ENCODE measurements around the gene KRTAP2-2. TPM values are rescaled to one million over a fixed set of nuclear protein-coding genes. Genes with fewer than 3 reads are reported as not detected.

KRTAP2-2 gene
- total and polyA plus RNA-seq, 2 of the 13 experiments (the other 11 are each of a cell fraction or from before 2014, with no cell fraction given) = not detected

DNA sequence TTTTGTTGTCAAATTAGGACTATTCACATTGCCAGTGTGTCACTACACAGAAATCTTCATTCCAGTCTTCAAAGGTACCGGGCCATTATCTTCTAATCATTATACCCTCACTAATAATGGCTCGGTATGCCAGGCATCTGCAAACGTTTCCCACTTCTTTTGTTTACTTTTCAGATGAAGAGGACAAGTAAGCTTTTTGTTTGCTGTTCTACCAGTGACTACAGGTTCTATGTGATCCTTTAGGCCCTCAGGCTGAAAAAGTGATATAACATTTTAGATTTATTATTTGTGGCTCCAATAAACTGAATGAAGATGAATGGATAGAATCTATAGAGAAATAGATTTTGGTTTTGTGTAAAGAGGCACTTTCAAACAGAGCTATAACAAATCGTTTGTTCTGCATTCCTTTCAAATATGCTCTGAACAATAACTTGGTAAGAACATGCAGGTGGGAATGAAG is 45.7 kb downstream of the KRTAP2-2 start (continued):
- TF ChIP-seq HMG20B (CRISPR knock-in tag; conservative IDR thresholded peaks at IDR 0.05) = peak; percentile 87
- peak; percentile 87 for TF ChIP-seq CREM (IDR thresholded peaks at IDR 0.05)
- TF ChIP-seq CREM (CRISPR knock-in tag; IDR thresholded peaks at IDR 0.05) = no peak
- 0 out of 2 replicates have a peak, but pooled peaks have one; percentile 34 for TF ChIP-seq SIX4 (CRISPR knock-in tag; IDR thresholded peaks at IDR 0.05)
- TF ChIP-seq, protein P1, sequence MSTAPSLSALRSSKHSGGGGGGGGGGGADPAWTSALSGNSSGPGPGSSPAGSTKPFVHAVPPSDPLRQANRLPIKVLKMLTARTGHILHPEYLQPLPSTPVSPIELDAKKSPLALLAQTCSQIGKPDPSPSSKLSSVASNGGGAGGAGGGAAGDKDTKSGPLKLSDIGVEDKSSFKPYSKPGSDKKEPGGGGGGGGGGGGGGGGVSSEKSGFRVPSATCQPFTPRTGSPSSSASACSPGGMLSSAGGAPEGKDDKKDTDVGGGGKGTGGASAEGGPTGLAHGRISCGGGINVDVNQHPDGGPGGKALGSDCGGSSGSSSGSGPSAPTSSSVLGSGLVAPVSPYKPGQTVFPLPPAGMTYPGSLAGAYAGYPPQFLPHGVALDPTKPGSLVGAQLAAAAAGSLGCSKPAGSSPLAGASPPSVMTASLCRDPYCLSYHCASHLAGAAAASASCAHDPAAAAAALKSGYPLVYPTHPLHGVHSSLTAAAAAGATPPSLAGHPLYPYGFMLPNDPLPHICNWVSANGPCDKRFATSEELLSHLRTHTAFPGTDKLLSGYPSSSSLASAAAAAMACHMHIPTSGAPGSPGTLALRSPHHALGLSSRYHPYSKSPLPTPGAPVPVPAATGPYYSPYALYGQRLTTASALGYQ (CRISPR knock-in tag; IDR thresholded peaks at IDR 0.05) = peak; percentile 97
- peak; percentile 88 for TF ChIP-seq RCOR2 (CRISPR knock-in tag; IDR thresholded peaks at IDR 0.05)
- TF ChIP-seq, protein P2, sequence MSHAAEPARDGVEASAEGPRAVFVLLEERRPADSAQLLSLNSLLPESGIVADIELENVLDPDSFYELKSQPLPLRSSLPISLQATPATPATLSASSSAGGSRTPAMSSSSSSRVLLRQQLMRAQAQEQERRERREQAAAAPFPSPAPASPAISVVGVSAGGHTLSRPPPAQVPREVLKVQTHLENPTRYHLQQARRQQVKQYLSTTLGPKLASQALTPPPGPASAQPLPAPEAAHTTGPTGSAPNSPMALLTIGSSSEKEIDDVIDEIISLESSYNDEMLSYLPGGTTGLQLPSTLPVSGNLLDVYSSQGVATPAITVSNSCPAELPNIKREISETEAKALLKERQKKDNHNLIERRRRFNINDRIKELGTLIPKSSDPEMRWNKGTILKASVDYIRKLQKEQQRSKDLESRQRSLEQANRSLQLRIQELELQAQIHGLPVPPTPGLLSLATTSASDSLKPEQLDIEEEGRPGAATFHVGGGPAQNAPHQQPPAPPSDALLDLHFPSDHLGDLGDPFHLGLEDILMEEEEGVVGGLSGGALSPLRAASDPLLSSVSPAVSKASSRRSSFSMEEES (CRISPR knock-in tag; IDR thresholded peaks at IDR 0.05) = peak; percentile 68
- TF ChIP-seq, protein P3, sequence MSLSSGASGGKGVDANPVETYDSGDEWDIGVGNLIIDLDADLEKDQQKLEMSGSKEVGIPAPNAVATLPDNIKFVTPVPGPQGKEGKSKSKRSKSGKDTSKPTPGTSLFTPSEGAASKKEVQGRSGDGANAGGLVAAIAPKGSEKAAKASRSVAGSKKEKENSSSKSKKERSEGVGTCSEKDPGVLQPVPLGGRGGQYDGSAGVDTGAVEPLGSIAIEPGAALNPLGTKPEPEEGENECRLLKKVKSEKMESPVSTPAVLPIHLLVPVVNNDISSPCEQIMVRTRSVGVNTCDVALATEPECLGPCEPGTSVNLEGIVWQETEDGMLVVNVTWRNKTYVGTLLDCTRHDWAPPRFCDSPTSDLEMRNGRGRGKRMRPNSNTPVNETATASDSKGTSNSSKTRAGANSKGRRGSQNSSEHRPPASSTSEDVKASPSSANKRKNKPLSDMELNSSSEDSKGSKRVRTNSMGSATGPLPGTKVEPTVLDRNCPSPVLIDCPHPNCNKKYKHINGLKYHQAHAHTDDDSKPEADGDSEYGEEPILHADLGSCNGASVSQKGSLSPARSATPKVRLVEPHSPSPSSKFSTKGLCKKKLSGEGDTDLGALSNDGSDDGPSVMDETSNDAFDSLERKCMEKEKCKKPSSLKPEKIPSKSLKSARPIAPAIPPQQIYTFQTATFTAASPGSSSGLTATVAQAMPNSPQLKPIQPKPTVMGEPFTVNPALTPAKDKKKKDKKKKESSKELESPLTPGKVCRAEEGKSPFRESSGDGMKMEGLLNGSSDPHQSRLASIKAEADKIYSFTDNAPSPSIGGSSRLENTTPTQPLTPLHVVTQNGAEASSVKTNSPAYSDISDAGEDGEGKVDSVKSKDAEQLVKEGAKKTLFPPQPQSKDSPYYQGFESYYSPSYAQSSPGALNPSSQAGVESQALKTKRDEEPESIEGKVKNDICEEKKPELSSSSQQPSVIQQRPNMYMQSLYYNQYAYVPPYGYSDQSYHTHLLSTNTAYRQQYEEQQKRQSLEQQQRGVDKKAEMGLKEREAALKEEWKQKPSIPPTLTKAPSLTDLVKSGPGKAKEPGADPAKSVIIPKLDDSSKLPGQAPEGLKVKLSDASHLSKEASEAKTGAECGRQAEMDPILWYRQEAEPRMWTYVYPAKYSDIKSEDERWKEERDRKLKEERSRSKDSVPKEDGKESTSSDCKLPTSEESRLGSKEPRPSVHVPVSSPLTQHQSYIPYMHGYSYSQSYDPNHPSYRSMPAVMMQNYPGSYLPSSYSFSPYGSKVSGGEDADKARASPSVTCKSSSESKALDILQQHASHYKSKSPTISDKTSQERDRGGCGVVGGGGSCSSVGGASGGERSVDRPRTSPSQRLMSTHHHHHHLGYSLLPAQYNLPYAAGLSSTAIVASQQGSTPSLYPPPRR (CRISPR knock-in tag; IDR thresholded peaks at IDR 0.05; ENCODE audit: borderline replicate concordance) = peak; percentile 87
- peak; percentile 89 for TF ChIP-seq MED1 (CRISPR knock-in tag; IDR thresholded peaks at IDR 0.05)
- TF ChIP-seq RXRB (CRISPR knock-in tag; IDR thresholded peaks at IDR 0.05; ENCODE audit: borderline replicate concordance) = peak; percentile 84
- 0 out of 2 replicates have a peak, but pooled peaks have one; percentile 29 for TF ChIP-seq MEIS2 (CRISPR knock-in tag; IDR thresholded peaks at IDR 0.05)
- peak; percentile 88 for TF ChIP-seq SMAD3 (CRISPR knock-in tag; IDR thresholded peaks at IDR 0.05)
- TF ChIP-seq HNF4A (CRISPR knock-in tag; IDR thresholded peaks at IDR 0.05) = peak; percentile 44
- TF ChIP-seq SIX1 (CRISPR knock-in tag; IDR thresholded peaks at IDR 0.05; ENCODE audit: borderline replicate concordance) = peak; percentile 82; the same call in 1 of the 2 replicates
- no peak for TF ChIP-seq ZNF343 (CRISPR knock-in tag; IDR thresholded peaks at IDR 0.05)
- TF ChIP-seq FOXP1 (IDR thresholded peaks at IDR 0.05) = peak; percentile 85
- TF ChIP-seq FOXP1 (CRISPR knock-in tag; IDR thresholded peaks at IDR 0.05) = peak; percentile 90
- peak; percentile 51; the same call in 1 of the 2 replicates for TF ChIP-seq PHF21A (CRISPR knock-in tag; IDR thresholded peaks at IDR 0.05)
- TF ChIP-seq DPF2 (CRISPR knock-in tag; IDR thresholded peaks at IDR 0.05; ENCODE audit: borderline replicate concordance, low read depth) = peak; percentile 66; the same call in 1 of the 2 replicates
- TF ChIP-seq NFKBIZ (CRISPR knock-in tag; IDR thresholded peaks at IDR 0.05) = 0 out of 2 replicates have a peak, but pooled peaks have one; percentile 71
- peak; percentile 55 for TF ChIP-seq CEBPG (CRISPR knock-in tag; IDR thresholded peaks at IDR 0.05)
- TF ChIP-seq NR2F6 (IDR thresholded peaks at IDR 0.05) = peak; percentile 77
- peak; percentile 58 for TF ChIP-seq NR2F6 (CRISPR knock-in tag; IDR thresholded peaks at IDR 0.05)
- peak; percentile 23; the same call in 1 of the 2 replicates for TF ChIP-seq THAP11 (CRISPR knock-in tag; IDR thresholded peaks at IDR 0.05)
- TF ChIP-seq ZNF841 (CRISPR knock-in tag; IDR thresholded peaks at IDR 0.05; ENCODE audit: borderline replicate concordance) = no peak
- TF ChIP-seq MED13 (CRISPR knock-in tag; IDR thresholded peaks at IDR 0.05) = peak; percentile 78; the same call in 1 of the 2 replicates
- 0 out of 2 replicates have a peak, but pooled peaks have one; percentile 67 for TF ChIP-seq ZKSCAN8 (CRISPR knock-in tag; IDR thresholded peaks at IDR 0.05; ENCODE audit: borderline replicate concordance)
- peak; percentile 93 for TF ChIP-seq GATAD2A (CRISPR knock-in tag; IDR thresholded peaks at IDR 0.05)

Data from HepG2 (cell line).